GM12878 (cell line): ENCODE measurements around the gene DNAJC4. TPM values are rescaled to one million over a fixed set of nuclear protein-coding genes. Genes with fewer than 3 reads are reported as not detected.

ENCODE experiments used
- ATF3 ChIP-seq: IDR thresholded peaks from 2 replicates; pipeline ENCODE4 v1.6.1; 2011; ENCODE audit warnings: low read depth, mild to moderate bottlenecking, low read length, moderate library complexity, borderline replicate concordance; ENCODE audit errors: extremely low read depth
- EZH2 ChIP-seq: IDR thresholded peaks from 2 replicates; pipeline ENCODE4 v1.6.1; 2012; ENCODE audit warnings: low read depth, mild to moderate bottlenecking, control low read depth, inconsistent platforms, low read length, borderline replicate concordance; ENCODE audit not compliant: control insufficient read depth
- FOXM1 ChIP-seq: IDR thresholded peaks from 2 replicates; pipeline ENCODE4 v1.6.1; 2012; ENCODE audit warnings: low read depth, mild to moderate bottlenecking, inconsistent platforms, low read length, moderate library complexity
- GATAD2B ChIP-seq: fragments of 450-650 bp; conservative IDR thresholded peaks from 2 replicates; pipeline ENCODE4 v1.6.1; 2017; ENCODE audit warnings: low read depth, mild to moderate bottlenecking, moderate library complexity
- IRF4 ChIP-seq: IDR thresholded peaks from 2 replicates; pipeline ENCODE4 v1.6.1; 2011; ENCODE audit warnings: low read depth, low read length
- MTA2 ChIP-seq: fragments of 450-650 bp; IDR thresholded peaks from 2 replicates; pipeline ENCODE4 v1.6.1; 2016; ENCODE audit warnings: low read depth, mild to moderate bottlenecking, moderate library complexity
- POLR2A ChIP-seq: IDR thresholded peaks from 2 replicates; pipeline ENCODE4 v1.6.1; 2011; ENCODE audit warnings: low read depth, mild to moderate bottlenecking, low read length
- RCOR1 ChIP-seq: conservative IDR thresholded peaks from 2 replicates; pipeline ENCODE4 v1.6.1; 2012; ENCODE audit warnings: low read depth, low read length, improper control_type of control experiment
- RELA ChIP-seq: fragments of 450-650 bp; IDR thresholded peaks from 2 replicates; pipeline ENCODE4 v1.8.0; 2014; ENCODE audit warnings: borderline replicate concordance; ENCODE audit not compliant: partially characterized antibody
- SIX5 ChIP-seq: IDR thresholded peaks from 2 replicates; pipeline ENCODE4 v1.6.1; 2011; ENCODE audit warnings: mild to moderate bottlenecking, low read depth, low read length, moderate library complexity; ENCODE audit not compliant: severe bottlenecking
- polyA plus RNA-seq, 11 experiments: library from polyadenylated mRNA; depleted of rRNA in 4 of 11; unstranded in 6 of 11; stranded (reverse) in 5 of 11; fragments of >200 nt; fragmentation: Nextera tagmentation in 4 of 11; fragmentation: Illumina TruSeq in 1 of 11; extraction: Ambion mirVana in 4 of 11; extraction: Trizol in 1 of 11; gene quantifications; 1 replicate in 1 of 11; 2 replicates in 10 of 11; pipeline versions ENCODE4 v1.2.1 to v1.2.3, GENCODE V29; 2011 to 2016; ENCODE audit warnings: inconsistent platforms in 2 of 11, missing spikeins in 2 of 11, low read depth in 1 of 11
- total RNA-seq, 4 experiments: library from RNA; depleted of rRNA in 3 of 4; stranded (reverse); fragments of >200 nt in 3 of 4; fragmentation: Illumina TruSeq in 1 of 4; extraction: Trizol in 1 of 4; gene quantifications; 2 replicates each; pipeline versions ENCODE4 v1.2.1 to v1.2.3, GENCODE V29; 2013 to 2021
- TF ChIP-seq, protein P1 (sequence below): fragments of 450-650 bp; formaldehyde crosslinking; IDR thresholded peaks from 2 replicates; pipeline ENCODE4 v1.5.0; 2022; ENCODE audit warnings: mild to moderate bottlenecking, missing genetic modification characterization
- TF ChIP-seq, protein P2 (sequence below): fragments of 450-650 bp; IDR thresholded peaks from 2 replicates; pipeline ENCODE4 v1.6.1; 2018; ENCODE audit warnings: borderline replicate concordance, mild to moderate bottlenecking; ENCODE audit not compliant: partially characterized antibody
- TF ChIP-seq, protein P3 (sequence below): fragments of 150-350 bp; IDR thresholded peaks from 2 replicates; pipeline ENCODE4 v1.6.1; 2016; ENCODE audit warnings: low read depth, low read length
- TF ChIP-seq, protein P4 (sequence below): fragments of 450-650 bp; IDR thresholded peaks from 2 replicates; pipeline ENCODE4 v1.6.1; 2014; ENCODE audit warnings: mild to moderate bottlenecking

The DNAJC4 gene
- total and polyA plus RNA-seq, 10 of the 15 experiments (the other 5 are each of a cell fraction or from before 2014, with no cell fraction given): 3.7 to 64.9 (median 30.1) TPM

GRCh38 chr11:64185175-64185692 lies 45.1 kb upstream of the DNAJC4 start (continued):
- TF ChIP-seq, protein P1, sequence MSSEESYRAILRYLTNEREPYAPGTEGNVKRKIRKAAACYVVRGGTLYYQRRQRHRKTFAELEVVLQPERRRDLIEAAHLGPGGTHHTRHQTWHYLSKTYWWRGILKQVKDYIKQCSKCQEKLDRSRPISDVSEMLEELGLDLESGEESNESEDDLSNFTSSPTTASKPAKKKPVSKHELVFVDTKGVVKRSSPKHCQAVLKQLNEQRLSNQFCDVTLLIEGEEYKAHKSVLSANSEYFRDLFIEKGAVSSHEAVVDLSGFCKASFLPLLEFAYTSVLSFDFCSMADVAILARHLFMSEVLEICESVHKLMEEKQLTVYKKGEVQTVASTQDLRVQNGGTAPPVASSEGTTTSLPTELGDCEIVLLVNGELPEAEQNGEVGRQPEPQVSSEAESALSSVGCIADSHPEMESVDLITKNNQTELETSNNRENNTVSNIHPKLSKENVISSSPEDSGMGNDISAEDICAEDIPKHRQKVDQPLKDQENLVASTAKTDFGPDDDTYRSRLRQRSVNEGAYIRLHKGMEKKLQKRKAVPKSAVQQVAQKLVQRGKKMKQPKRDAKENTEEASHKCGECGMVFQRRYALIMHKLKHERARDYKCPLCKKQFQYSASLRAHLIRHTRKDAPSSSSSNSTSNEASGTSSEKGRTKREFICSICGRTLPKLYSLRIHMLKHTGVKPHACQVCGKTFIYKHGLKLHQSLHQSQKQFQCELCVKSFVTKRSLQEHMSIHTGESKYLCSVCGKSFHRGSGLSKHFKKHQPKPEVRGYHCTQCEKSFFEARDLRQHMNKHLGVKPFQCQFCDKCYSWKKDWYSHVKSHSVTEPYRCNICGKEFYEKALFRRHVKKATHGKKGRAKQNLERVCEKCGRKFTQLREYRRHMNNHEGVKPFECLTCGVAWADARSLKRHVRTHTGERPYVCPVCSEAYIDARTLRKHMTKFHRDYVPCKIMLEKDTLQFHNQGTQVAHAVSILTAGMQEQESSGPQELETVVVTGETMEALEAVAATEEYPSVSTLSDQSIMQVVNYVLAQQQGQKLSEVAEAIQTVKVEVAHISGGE (CRISPR knock-in tag): no peak
- TF ChIP-seq RELA: peak; percentile 8
- TF ChIP-seq, protein P2, sequence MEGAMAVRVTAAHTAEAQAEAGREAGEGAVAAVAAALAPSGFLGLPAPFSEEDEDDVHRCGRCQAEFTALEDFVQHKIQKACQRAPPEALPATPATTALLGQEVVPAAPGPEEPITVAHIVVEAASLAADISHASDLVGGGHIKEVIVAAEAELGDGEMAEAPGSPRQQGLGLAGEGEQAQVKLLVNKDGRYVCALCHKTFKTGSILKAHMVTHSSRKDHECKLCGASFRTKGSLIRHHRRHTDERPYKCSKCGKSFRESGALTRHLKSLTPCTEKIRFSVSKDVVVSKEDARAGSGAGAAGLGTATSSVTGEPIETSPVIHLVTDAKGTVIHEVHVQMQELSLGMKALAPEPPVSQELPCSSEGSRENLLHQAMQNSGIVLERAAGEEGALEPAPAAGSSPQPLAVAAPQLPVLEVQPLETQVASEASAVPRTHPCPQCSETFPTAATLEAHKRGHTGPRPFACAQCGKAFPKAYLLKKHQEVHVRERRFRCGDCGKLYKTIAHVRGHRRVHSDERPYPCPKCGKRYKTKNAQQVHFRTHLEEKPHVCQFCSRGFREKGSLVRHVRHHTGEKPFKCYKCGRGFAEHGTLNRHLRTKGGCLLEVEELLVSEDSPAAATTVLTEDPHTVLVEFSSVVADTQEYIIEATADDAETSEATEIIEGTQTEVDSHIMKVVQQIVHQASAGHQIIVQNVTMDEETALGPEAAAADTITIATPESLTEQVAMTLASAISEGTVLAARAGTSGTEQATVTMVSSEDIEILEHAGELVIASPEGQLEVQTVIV: no peak
- peak; percentile 9; the same call in 1 of the 2 replicates for TF ChIP-seq ATF3
- TF ChIP-seq MTA2: no peak
- TF ChIP-seq RCOR1: no peak
- TF ChIP-seq, protein P3, sequence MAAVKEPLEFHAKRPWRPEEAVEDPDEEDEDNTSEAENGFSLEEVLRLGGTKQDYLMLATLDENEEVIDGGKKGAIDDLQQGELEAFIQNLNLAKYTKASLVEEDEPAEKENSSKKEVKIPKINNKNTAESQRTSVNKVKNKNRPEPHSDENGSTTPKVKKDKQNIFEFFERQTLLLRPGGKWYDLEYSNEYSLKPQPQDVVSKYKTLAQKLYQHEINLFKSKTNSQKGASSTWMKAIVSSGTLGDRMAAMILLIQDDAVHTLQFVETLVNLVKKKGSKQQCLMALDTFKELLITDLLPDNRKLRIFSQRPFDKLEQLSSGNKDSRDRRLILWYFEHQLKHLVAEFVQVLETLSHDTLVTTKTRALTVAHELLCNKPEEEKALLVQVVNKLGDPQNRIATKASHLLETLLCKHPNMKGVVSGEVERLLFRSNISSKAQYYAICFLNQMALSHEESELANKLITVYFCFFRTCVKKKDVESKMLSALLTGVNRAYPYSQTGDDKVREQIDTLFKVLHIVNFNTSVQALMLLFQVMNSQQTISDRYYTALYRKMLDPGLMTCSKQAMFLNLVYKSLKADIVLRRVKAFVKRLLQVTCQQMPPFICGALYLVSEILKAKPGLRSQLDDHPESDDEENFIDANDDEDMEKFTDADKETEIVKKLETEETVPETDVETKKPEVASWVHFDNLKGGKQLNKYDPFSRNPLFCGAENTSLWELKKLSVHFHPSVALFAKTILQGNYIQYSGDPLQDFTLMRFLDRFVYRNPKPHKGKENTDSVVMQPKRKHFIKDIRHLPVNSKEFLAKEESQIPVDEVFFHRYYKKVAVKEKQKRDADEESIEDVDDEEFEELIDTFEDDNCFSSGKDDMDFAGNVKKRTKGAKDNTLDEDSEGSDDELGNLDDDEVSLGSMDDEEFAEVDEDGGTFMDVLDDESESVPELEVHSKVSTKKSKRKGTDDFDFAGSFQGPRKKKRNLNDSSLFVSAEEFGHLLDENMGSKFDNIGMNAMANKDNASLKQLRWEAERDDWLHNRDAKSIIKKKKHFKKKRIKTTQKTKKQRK: no peak
- no peak for TF ChIP-seq EZH2
- TF ChIP-seq GATAD2B: peak; percentile 81
- no peak for TF ChIP-seq FOXM1
- TF ChIP-seq POLR2A: peak; percentile 97
- TF ChIP-seq, protein P4, sequence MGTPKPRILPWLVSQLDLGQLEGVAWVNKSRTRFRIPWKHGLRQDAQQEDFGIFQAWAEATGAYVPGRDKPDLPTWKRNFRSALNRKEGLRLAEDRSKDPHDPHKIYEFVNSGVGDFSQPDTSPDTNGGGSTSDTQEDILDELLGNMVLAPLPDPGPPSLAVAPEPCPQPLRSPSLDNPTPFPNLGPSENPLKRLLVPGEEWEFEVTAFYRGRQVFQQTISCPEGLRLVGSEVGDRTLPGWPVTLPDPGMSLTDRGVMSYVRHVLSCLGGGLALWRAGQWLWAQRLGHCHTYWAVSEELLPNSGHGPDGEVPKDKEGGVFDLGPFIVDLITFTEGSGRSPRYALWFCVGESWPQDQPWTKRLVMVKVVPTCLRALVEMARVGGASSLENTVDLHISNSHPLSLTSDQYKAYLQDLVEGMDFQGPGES: no peak
- TF ChIP-seq SIX5: no peak
- no peak for TF ChIP-seq IRF4
